Liver (tissue), 3 donors: Measurements from ENCODE around the gene NPAS4.

Experiments
- FOXA1 ChIP-seq: IDR thresholded peaks from 2 replicates; pipeline ENCODE4 v1.6.1; 2016; ENCODE audit warnings: antibody characterized with exemption
- HNF4G ChIP-seq: IDR thresholded peaks from 2 replicates; pipeline ENCODE4 v1.6.1; 2016; ENCODE audit warnings: antibody characterized with exemption
- JUND ChIP-seq, 2 donors: IDR thresholded peaks; 2 replicates each; pipeline ENCODE4 v1.6.1; 2016; ENCODE audit warnings: antibody characterized with exemption in 2 of 2
- NR2F2 ChIP-seq: IDR thresholded peaks from 2 replicates; pipeline ENCODE4 v1.6.1; 2016; ENCODE audit warnings: antibody characterized with exemption
- RAD21 ChIP-seq, 2 donors: IDR thresholded peaks; 2 replicates each; pipeline ENCODE4 v1.6.1; 2016; ENCODE audit warnings: antibody characterized with exemption in 2 of 2, mild to moderate bottlenecking in 2 of 2
- RXRA ChIP-seq, 2 donors: IDR thresholded peaks; 2 replicates each; pipeline ENCODE4 v1.6.1; 2017 to 2018; ENCODE audit warnings: antibody characterized with exemption in 2 of 2, mild to moderate bottlenecking in 1 of 2
- TAF1 ChIP-seq: conservative IDR thresholded peaks from 2 replicates; pipeline ENCODE4 v1.6.1; 2016; ENCODE audit warnings: antibody characterized with exemption, mild to moderate bottlenecking
- YY1 ChIP-seq: IDR thresholded peaks from 2 replicates; pipeline ENCODE4 v1.6.1; 2016; ENCODE audit warnings: antibody characterized with exemption, mild to moderate bottlenecking
- TF ChIP-seq, protein P1 (sequence below): fragments of 150-350 bp; IDR thresholded peaks from 2 replicates; pipeline ENCODE4 v1.5.1; 2017; ENCODE audit warnings: improper control_type of control experiment, low read depth, low read length; ENCODE audit not compliant: missing input control
- TF ChIP-seq, protein P2 (sequence below): IDR thresholded peaks from 2 replicates; pipeline ENCODE4 v1.6.1; 2016; ENCODE audit warnings: antibody characterized with exemption, mild to moderate bottlenecking
- TF ChIP-seq, protein P3 (sequence below): IDR thresholded peaks from 2 replicates; pipeline ENCODE4 v1.6.1; 2016; ENCODE audit warnings: antibody characterized with exemption
- TF ChIP-seq, protein P4 (sequence below): IDR thresholded peaks from 2 replicates; pipeline ENCODE4 v1.6.1; 2016; ENCODE audit warnings: antibody characterized with exemption
- TF ChIP-seq, protein P5 (sequence below): IDR thresholded peaks from 2 replicates; pipeline ENCODE4 v1.6.1; 2016; ENCODE audit warnings: antibody characterized with exemption
- donor health status: healthy.
- donor health status: healthy.

DNA sequence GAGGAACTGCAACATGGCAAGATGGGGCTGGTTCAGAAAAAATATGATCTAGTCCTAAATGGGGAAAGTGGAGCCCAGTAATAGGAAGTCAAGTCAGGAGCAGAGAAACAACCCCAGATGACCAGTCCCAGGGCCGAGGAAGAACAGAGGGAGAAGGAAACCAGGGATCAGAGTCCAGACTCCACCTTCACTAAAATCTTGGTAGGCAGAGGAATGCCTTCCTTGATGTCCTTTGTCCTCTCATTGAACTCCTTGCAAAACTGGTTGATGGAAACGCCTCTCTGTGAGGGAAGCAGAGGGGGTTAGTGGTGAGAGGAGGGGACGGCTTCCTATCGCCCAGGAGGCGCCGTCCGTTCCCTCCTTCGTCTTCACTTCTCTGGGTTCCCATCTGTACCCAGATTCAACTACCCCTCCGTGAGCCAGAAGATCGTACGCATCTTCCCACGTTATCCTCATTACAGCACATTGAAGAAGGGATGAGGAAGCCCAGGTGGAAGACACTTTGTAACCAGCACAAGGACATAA lies 17.2 kb downstream of the NPAS4 start:
- no peak for TF ChIP-seq RAD21 (IDR thresholded peaks at IDR 0.05)
- TF ChIP-seq, protein P1, sequence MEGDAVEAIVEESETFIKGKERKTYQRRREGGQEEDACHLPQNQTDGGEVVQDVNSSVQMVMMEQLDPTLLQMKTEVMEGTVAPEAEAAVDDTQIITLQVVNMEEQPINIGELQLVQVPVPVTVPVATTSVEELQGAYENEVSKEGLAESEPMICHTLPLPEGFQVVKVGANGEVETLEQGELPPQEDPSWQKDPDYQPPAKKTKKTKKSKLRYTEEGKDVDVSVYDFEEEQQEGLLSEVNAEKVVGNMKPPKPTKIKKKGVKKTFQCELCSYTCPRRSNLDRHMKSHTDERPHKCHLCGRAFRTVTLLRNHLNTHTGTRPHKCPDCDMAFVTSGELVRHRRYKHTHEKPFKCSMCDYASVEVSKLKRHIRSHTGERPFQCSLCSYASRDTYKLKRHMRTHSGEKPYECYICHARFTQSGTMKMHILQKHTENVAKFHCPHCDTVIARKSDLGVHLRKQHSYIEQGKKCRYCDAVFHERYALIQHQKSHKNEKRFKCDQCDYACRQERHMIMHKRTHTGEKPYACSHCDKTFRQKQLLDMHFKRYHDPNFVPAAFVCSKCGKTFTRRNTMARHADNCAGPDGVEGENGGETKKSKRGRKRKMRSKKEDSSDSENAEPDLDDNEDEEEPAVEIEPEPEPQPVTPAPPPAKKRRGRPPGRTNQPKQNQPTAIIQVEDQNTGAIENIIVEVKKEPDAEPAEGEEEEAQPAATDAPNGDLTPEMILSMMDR = no peak
- TF ChIP-seq YY1 = no peak
- no peak for TF ChIP-seq TAF1
- TF ChIP-seq, protein P2, sequence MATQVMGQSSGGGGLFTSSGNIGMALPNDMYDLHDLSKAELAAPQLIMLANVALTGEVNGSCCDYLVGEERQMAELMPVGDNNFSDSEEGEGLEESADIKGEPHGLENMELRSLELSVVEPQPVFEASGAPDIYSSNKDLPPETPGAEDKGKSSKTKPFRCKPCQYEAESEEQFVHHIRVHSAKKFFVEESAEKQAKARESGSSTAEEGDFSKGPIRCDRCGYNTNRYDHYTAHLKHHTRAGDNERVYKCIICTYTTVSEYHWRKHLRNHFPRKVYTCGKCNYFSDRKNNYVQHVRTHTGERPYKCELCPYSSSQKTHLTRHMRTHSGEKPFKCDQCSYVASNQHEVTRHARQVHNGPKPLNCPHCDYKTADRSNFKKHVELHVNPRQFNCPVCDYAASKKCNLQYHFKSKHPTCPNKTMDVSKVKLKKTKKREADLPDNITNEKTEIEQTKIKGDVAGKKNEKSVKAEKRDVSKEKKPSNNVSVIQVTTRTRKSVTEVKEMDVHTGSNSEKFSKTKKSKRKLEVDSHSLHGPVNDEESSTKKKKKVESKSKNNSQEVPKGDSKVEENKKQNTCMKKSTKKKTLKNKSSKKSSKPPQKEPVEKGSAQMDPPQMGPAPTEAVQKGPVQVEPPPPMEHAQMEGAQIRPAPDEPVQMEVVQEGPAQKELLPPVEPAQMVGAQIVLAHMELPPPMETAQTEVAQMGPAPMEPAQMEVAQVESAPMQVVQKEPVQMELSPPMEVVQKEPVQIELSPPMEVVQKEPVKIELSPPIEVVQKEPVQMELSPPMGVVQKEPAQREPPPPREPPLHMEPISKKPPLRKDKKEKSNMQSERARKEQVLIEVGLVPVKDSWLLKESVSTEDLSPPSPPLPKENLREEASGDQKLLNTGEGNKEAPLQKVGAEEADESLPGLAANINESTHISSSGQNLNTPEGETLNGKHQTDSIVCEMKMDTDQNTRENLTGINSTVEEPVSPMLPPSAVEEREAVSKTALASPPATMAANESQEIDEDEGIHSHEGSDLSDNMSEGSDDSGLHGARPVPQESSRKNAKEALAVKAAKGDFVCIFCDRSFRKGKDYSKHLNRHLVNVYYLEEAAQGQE = no peak
- TF ChIP-seq, protein P3, sequence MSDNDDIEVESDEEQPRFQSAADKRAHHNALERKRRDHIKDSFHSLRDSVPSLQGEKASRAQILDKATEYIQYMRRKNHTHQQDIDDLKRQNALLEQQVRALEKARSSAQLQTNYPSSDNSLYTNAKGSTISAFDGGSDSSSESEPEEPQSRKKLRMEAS = no peak
- no peak for TF ChIP-seq HNF4G
- TF ChIP-seq, protein P4, sequence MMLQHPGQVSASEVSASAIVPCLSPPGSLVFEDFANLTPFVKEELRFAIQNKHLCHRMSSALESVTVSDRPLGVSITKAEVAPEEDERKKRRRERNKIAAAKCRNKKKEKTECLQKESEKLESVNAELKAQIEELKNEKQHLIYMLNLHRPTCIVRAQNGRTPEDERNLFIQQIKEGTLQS = no peak
- TF ChIP-seq, protein P5, sequence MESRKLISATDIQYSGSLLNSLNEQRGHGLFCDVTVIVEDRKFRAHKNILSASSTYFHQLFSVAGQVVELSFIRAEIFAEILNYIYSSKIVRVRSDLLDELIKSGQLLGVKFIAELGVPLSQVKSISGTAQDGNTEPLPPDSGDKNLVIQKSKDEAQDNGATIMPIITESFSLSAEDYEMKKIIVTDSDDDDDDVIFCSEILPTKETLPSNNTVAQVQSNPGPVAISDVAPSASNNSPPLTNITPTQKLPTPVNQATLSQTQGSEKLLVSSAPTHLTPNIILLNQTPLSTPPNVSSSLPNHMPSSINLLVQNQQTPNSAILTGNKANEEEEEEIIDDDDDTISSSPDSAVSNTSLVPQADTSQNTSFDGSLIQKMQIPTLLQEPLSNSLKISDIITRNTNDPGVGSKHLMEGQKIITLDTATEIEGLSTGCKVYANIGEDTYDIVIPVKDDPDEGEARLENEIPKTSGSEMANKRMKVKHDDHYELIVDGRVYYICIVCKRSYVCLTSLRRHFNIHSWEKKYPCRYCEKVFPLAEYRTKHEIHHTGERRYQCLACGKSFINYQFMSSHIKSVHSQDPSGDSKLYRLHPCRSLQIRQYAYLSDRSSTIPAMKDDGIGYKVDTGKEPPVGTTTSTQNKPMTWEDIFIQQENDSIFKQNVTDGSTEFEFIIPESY = no peak
- no peak for TF ChIP-seq RXRA (IDR thresholded peaks at IDR 0.05)
- TF ChIP-seq FOXA1 = no peak
- TF ChIP-seq NR2F2 = no peak
- no peak for TF ChIP-seq JUND (IDR thresholded peaks at IDR 0.05)
